Measurements from ENCODE around the gene DENND2D. TPM values are rescaled to one million over a fixed set of nuclear protein-coding genes. Genes with fewer than 3 reads are reported as not detected.

The DENND2D gene
- total and polyA plus RNA-seq, 2 donors (not counting 1 experiment from before 2014, with no cell fraction given): 48.0 to 111 TPM

- POLR2A ChIA-PET: no interaction called here
- Histone ChIP-seq H3K27ac (ENCODE audit: low read length in 2 of 2) (no peak overlapping the region), H3K27me3 (replicated peaks in 1 of 4; ENCODE audit: control extremely low read depth in 1 of 4, control insufficient read depth in 3 of 4, insufficient read depth in 4 of 4, low read length in 3 of 4) (no peaks in the 10 kb centered on the region), H3K9ac (ENCODE audit: low read length) (no peak overlapping the region), H3K79me2 (ENCODE audit: control insufficient read depth, insufficient read depth, low read length) (no peaks in the 10 kb centered on the region), H3K9me3 (ENCODE audit: control extremely low read depth in 1 of 3, control insufficient read depth in 2 of 3, insufficient read depth in 1 of 3, low read length in 2 of 3) (no peaks in the 10 kb centered on the region), H3K36me3 (replicated peaks in 1 of 2; ENCODE audit: control extremely low read depth in 1 of 2, control insufficient read depth in 1 of 2, extremely low read depth in 1 of 2, insufficient read depth in 2 of 2, low read length in 1 of 2) (no peaks in the 10 kb centered on the region), H3K4me2 (replicated peaks; ENCODE audit: low read depth, low read length, poor library complexity, severe bottlenecking) (no peak overlapping the region), H3K4me3 (ENCODE audit: control extremely low read depth in 1 of 5, extremely low read depth in 1 of 5, insufficient read depth in 1 of 5, low read depth in 2 of 5, low read length in 4 of 5) (no peak overlapping the region), H3K4me1 (ENCODE audit: control insufficient read depth in 2 of 2, insufficient read depth in 2 of 2, low read length in 2 of 2) (peaks cover 38 to 53% of the 10 kb centered on the region in 2 donors), H2AFZ (ENCODE audit: insufficient read depth, low read depth, low read length, poor library complexity, severe bottlenecking) (no peak overlapping the region), H4K20me1 (ENCODE audit: control insufficient read depth, insufficient read depth, low read length, poor library complexity, severe bottlenecking) (no peaks in the 10 kb centered on the region)
- Mint-ChIP-seq H3K27me3 (no peaks in the 10 kb centered on the region), H3K27ac (no peak overlapping the region), H3K9me3 (ENCODE audit: insufficient read depth) (peaks cover 3% of the 10 kb centered on the region), H3K4me3 (no peak overlapping the region), H3K4me1 (peaks cover 66% of the 10 kb centered on the region)
- no CpG with 5 or more reads among the region's 4 CpGs for WGBS (ENCODE audit: insufficient coverage)
- no peak for TF ChIP-seq CTCF (IDR thresholded peaks at IDR 0.05)
- no peak for TF ChIP-seq EZH2 (IDR thresholded peaks at IDR 0.05; ENCODE audit: borderline replicate concordance, insufficient read depth, low read depth, low read length, poor library complexity, severe bottlenecking)
- ATAC-seq (ENCODE audit: low read depth) (no peak), DNase-seq (no peak)
- intact Hi-C loops (cut with micrococcal nuclease): loop anchor here (10.0 kb wide), 2 partner anchors 385 to 425 kb away; no protein-coding TSS in a partner anchor
- CTCF ChIA-PET: interaction anchor here (0.6 kb wide), 1 partner anchor 509 kb away, joined by 3 read pairs; no protein-coding TSS in a partner anchor
Measured at GRCh38 chr1:111209622-111210021, 9.2 kb upstream of the DENND2D start.

- H3K4me3 ChIP-seq (ENCODE audit: control extremely low read depth in 1 of 5, extremely low read depth in 1 of 5, insufficient read depth in 1 of 5, low read depth in 2 of 5, low read length in 4 of 5): no peak overlapping the region
- no peak overlapping the region for H3K4me3 Mint-ChIP-seq
- H3K27ac ChIP-seq (ENCODE audit: low read length in 2 of 2): no peak overlapping the region
- H3K27me3 Mint-ChIP-seq: no peaks in the 10 kb centered on the region
- TF ChIP-seq CTCF (IDR thresholded peaks at IDR 0.05) (no peak), EZH2 (IDR thresholded peaks at IDR 0.05; ENCODE audit: borderline replicate concordance, insufficient read depth, low read depth, low read length, poor library complexity, severe bottlenecking) (no peak)
- H3K9me3 ChIP-seq (ENCODE audit: control extremely low read depth in 1 of 3, control insufficient read depth in 2 of 3, insufficient read depth in 1 of 3, low read length in 2 of 3): no peaks in the 10 kb centered on the region
- intact Hi-C loops (cut with micrococcal nuclease): loop anchor here (10.0 kb wide), 1 partner anchor 424 kb away; no protein-coding TSS in a partner anchor
- peaks cover 60% of the 10 kb centered on the region for H3K4me1 Mint-ChIP-seq
- DNase-seq: no peak
- no peaks in the 10 kb centered on the region for H4K20me1 ChIP-seq (ENCODE audit: control insufficient read depth, insufficient read depth, low read length, poor library complexity, severe bottlenecking)
- H2AFZ ChIP-seq (ENCODE audit: insufficient read depth, low read depth, low read length, poor library complexity, severe bottlenecking): no peak overlapping the region
- no peak overlapping the region for H3K9ac ChIP-seq (ENCODE audit: low read length)
- no peaks in the 10 kb centered on the region for H3K27me3 ChIP-seq (replicated peaks in 1 of 4; ENCODE audit: control extremely low read depth in 1 of 4, control insufficient read depth in 3 of 4, insufficient read depth in 4 of 4, low read length in 3 of 4)
- ChIA-PET POLR2A (interaction anchor here (0.6 kb wide), 1 partner anchor 12 kb away, joined by 11 read pairs; no protein-coding TSS in a partner anchor), CTCF (interaction anchor here (3.0 kb wide), 1 partner anchor 14 kb away, joined by 17 read pairs; no protein-coding TSS in a partner anchor)
- H3K4me1 ChIP-seq (ENCODE audit: control insufficient read depth in 2 of 2, insufficient read depth in 2 of 2, low read length in 2 of 2): peaks cover 33 to 49% of the 10 kb centered on the region in 2 donors
- peaks cover 2% of the 10 kb centered on the region for H3K79me2 ChIP-seq (ENCODE audit: control insufficient read depth, insufficient read depth, low read length)
- no peak for ATAC-seq (ENCODE audit: low read depth)
- H3K4me2 ChIP-seq (replicated peaks; ENCODE audit: low read depth, low read length, poor library complexity, severe bottlenecking): no peak overlapping the region
- peak overlapping the region; percentile 7 for H3K27ac Mint-ChIP-seq
- 88% methylated on average over 1 of the region's 1 CpG for WGBS (ENCODE audit: insufficient coverage)
- H3K9me3 Mint-ChIP-seq (ENCODE audit: insufficient read depth): peaks cover under 1% of the 10 kb centered on the region
- H3K36me3 ChIP-seq (replicated peaks in 1 of 2; ENCODE audit: control extremely low read depth in 1 of 2, control insufficient read depth in 1 of 2, extremely low read depth in 1 of 2, insufficient read depth in 2 of 2, low read length in 1 of 2): no peaks in the 10 kb centered on the region
Measured at GRCh38 chr1:111208921-111209320, 8.5 kb upstream of the DENND2D start.

All from B cell (primary cell).